GM18868 (cell line): ENCODE data around the gene SHFL.
A peak's percentile ranks its signal among the peaks of the same experiment; 100 is the strongest.

Source experiments
- ATAC-seq: cut with Tn5 transposase; IDR thresholded peaks from one replicate; pipeline ENCODE4 v1.9.1; 2021; ENCODE audit warnings: mild to moderate bottlenecking, moderate library complexity; ENCODE audit not compliant: unreplicated experiment

The SHFL gene

DNA sequence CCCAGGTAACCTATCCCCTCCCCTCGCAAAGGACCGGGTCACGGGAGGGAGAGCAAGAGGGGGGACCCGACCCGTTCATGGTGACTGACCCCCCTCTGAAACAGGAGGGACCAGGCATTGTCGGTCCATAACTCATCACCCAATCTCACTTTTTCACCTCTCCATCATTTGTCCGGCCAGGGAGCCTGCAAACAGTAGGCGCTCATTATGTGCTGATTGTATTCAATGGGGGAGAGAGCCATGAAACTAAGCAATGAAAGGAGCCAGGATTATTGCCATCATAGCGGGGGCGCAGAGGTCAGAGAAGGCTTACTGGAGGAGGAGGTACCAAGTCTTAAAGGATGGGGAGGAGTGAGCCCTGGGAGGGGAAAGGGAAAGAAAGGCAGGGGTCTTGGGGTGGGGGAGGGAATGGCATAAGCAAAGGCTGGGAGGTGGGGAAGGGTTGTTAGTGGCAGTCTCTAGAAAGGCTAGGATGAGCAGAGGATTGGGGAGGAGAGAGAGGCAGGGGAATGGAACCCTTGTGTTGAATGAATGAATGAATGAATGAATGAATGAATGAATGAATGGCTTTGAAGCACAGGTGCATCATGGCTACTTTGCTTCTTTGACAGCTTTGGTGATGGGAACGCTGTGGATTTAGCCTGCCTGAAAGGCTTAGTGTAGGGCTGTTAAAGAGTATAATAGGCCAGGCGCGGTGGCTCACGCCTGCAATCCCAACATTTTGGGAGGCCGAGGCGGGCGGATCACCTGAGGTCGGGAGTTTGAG lies 1.4 kb downstream of the SHFL start:
- ATAC-seq: no peak

DNA sequence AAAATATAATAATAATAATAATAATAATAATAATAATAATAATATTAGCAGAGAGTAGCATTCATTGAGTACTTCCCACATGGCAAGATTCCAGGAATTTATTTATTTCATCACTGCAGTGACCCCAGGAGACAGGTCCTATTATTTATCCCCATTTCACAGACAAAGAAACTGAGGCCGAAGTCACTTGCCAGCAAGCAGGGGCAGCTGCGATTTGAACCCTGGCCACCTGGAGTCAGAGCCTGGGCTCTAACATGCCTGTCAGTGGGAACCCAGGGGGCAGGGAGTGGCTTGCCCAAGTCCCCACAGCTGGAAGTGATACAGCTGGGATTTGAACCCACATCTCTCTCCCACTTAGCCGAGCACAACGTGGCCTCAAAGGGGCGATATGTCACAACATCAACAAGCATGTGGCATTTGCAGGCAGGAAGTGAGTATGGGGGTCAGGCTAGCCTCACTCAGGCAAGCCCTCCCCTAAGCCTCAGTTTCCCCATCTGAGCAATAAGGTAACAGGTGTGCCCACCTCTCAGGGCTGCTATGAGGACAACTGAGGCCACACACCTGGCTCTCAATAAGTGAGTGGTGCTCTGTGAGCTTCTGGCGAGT lies 2.9 kb downstream of the SHFL start:
- ATAC-seq: no peak

DNA sequence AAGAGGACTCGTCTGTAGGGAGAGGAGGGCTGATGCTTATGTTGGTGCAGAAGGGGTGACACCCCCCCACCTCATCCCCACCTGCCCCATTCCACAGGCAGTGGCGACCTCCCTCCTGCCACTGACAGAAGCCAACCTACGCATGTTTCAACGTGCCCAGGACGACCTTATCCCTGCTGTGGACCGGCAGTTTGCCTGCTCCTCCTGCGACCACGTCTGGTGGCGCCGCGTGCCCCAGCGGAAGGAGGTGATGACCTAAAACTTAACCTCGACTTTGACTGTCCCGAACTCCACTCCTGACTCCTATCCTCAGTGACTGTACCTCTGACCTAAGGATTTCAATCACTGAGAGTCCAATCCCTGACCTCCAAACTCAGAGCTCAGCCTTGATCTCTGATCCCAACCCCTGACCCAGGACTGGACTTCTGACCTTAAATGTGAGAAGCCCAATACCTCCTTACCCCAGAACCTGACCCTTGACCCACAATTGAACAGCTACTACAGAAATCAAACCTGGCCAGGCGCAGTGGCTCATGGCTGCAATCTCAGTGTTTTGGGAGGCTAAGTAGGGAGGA lies 3.8 kb downstream of the SHFL start:
- no peak for ATAC-seq

DNA sequence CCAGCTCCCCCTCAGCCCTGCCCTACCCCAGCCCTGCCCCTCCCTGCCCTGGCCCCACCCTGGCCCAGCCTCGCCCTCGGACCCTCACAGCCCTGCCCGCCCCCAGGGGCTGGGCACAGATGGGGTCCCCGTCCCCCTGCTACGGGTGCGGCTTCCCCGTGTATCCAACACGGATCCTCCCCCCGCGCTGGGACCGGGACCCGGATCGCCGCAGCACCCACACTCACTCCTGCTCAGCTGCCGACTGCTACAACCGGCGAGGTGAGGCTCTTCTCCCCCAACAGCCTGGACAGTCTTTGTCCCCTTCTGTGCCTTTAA lies 5.2 kb downstream of the SHFL start:
- ATAC-seq: no peak

DNA sequence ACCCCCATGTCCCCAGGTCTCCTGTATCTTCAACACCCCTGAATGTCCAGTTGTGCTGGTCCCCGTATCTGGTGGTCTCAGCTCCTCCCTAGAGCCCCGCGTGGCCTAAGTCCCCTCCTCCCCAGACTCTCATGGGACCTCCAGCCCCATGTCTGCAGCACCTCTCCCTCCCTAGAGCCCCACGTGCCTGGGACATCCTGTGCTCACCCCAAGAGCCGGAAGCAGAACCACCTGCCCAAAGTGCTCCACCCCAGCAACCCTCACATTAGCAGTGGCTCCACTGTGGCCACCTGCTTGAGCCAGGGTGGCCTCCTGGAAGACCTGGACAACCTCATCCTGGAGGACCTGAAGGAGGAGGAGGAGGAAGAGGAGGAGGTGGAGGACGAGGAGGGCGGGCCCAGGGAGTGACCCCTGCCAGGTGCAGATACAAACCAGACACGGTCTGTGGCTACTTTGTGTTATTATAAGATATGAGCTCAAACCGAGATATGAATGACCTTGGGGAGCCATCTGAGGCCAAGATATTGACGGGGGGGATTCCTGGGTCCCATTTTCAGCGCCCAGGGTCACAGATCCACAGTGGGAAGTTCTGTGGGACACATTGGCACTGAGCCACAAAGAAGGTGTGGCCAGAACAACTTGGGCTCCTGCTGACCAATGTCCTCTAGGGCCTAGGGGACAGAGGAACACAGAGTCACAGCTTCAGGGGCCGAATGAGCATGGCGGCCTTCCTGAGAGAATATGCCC lies 6.0 kb downstream of the SHFL start:
- no peak for ATAC-seq

DNA sequence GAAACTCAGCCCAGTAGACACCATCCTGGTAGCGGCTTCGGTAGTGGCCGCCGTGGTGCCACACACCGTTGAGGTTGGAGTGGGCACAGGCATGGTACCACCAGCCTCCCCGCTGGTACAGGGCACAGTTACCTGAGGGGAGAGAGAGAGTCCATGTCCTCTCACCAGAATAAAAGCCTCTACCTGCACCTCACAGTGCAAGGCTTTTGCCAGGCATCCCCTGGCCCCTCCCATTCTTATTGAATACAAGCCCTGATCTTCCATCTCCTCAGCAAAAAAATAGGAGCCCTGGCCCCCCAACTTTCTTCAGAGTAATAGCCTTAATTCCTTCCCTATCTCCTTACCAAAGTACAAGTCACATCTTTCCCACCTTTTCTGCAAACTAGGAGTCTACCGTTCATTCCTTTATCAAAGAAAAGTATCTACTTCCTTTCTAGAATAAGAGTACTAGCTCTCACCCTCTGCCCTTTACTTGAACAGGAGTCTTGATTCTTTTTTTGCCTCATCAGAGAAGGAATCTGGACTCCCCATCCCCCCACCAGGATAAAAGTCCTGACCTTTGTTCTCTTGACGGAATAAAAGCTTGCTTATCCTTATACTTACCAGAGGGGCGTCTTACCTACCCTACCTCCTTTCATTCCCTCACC lies 6.7 kb downstream of the SHFL start:
- no peak for ATAC-seq

DNA sequence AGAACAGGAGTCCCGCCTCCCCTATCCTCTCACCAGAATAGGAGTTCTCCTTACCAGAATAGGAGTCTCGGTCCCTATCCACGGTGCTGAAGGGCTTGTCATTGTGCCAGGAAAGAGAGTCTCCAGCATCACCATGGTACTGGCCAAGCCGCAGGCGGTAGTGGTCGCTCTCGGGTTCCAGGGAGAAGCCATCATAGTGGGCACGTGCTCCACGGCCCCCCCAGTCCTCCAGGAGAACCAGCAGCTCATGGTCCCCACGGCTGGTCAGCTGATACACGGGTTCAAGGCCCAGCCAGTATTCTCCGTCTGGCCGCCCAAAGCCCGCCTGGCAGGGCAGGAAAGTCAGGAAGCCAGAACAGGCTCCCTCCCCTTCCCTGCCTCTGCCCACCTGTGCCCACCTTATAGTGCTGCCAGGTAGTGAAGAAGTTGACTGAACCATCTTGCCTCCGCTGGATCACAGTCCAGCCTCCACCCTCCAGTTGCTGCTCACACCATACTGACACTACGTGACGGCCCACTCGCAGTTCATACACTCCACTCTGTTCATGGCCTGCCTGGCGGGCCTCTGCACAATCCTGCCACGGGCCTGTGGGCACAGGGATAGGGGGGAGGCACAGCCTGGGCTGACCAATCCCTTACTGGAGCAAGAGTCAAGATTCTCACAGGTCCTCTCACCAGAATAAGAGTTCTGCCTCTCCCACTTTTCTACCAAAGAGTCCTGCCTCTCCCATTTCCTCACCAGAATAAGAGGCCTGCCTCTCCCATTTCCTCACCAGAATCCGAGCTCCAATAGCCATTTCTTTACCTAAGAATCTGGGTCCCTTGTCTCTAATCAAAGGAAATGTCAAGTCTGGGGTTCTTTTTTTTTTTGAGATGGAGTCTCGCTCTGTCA lies 7.4 kb downstream of the SHFL start:
- ATAC-seq: no peak

DNA sequence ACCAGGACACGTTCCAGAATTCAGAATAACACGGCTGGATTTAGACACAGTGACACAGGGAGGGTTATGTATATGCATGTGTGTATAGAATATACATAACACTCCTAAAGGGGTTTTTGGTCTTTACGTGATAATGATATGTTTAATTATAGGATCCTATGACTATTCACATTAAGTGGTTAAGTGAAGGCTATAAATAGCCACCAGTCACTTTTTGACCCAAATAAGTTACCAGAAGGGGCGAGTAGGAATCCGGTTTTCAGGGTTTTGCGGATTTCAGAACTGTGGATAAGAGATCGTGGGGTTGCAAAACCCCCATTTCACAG lies 9.5 kb downstream of the SHFL start:
- no peak for ATAC-seq

DNA sequence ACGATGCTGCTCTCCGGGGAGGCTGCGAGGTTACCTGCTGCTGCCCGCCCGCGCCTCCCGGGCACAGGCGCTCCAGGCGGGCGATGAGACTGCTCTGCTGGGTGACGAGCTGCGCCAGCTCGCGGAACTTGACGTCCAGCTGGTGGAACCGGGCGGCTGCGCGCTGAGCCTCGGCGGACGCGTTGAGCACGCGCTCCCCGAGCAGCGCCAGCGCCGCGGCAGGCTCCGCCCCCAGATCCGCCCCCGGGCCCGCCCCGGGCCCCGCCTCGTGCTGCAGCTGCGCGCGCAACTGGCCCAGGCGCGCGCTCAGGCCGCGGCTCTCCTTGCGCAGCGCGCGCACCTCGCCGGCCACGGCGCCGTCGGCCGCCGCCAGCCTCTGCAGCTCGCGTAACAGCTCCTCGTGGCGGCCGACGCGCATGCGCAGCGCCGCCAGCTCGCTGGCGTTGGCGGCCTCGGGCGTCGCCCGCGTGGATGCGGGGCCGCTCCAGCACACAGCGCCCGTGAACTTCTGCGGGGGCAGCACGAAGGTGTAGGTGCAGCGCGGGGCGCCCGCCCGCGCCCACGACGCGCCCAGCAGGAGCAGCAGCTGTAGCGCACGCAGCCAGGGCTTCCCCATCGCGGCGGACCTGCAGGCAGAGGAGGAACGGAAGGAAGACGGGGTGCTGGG lies 10.0 kb downstream of the SHFL start:
- peak; percentile 82 for ATAC-seq

DNA sequence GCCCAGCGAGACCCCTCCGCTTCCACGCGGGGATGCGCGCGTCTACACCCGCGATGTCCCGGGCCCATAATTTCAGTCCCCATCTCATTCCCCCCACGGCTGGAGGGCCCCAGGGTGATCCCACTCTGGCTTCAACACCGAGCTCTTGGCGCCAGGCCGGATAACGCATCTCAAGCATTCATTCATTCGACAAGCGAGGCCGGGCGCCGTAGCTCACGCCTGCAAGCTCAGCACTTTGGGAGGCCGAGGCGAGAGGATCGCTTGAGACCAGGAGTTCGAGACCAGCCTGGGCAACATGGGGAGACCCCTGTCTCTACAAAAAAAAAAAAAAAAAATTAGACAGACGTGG lies 10.5 kb downstream of the SHFL start:
- ATAC-seq: no peak

DNA sequence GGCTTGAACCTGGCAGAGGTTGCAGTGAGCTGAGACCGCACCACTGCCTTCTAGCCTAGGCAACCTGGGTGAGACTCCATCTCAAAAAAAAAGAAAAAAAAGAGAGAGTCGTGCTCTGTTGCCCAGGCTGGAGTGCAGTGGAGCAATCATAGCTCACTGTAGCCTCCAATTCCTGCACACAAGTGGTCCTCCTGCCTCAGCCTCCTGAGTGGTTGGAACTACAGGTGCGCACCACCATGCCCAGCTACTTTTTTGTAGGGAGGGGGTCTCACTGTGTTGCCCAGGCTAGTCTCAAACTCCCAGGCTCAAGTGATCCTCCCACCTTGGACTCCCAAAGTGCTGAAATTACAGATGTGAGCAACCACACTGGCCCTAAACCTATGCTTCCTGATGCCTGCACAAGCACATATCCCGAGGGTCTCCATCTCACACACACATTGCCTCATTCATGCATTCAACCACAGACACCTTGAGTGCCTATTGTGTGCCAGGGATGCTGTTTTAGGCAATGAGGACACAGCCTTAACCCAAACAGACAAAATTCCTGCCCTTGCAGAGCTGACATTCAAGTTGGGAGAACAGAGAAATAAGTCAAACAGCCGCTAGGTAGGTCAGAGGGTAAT lies 14.2 kb downstream of the SHFL start:
- ATAC-seq: no peak

DNA sequence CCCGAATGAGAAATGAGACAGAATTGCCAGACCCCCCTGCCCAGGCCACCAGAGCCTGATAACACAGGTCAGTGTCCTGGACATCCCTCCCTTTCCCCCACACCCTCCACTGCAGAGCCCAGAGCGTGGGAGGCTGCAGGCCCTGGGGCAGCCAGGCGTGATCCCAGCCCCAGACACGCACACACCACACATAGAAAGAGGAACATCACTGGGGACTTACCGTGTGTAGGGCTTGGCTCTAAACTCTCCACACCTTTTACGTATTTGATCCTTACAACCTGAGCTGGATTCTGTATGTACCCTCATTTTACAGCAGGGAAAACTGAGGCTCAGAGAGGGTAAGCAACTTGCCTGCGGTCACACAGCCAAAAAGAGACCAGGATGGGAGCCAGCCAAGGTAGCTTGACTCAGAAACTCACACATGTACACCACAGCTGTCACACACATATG lies 16.7 kb downstream of the SHFL start:
- ATAC-seq: peak; percentile 32

DNA sequence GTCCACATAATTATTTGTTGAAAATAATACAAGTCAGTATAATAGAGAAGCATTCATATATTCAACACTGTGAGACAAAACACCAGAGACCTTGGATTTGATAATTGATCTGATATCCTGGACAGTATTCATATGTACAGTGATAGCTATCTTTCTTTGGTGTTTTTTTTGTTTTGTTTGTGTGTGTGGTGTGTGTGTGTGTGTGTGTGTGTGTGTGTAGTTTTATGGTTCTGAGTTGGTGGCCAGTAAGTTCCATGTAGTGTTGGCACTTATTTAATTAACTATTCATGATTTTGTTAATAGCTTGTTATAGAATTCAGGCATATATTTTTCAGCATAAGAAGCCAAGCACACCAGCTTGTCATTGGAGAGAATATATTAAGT lies 18.0 kb downstream of the SHFL start:
- no peak for ATAC-seq

DNA sequence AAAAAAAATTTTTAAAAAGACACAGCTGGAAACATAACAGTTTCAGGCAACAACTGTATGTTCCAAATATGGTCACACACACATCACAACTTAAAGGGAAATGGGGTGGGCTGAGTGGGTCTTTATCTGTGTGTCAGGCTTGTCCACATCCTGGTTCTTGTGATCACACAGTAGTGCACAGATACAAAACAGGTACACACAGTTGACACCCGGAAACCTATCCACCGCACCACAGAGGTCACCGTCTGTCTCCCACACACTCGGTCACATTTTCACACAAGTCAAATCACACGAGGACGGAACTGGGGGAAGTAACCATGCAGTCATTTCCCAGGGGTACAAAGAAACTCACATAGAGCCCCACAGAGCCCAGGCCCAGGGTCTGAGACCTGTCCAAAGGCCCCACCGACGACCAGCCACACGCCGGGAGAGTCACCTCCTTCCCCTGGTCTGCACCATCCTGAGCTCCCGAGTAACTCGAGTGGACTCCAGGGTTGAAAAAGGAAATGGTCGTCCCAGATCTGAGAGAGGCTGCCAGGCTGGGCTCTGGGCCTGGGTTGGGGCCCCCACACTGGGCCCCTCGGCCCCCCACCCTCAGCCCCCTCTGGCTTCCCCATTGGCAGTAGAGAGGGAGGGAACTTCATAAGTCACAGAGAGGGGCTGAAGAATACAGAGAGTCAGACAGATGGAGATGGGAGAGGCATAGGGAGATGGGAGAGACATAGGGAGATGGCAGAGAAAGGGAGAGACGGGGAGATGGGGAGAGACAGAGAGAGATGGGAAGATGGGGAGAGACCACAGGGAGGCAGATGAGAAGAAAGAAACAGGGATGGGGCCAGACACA lies 18.8 kb downstream of the SHFL start:
- peak; percentile 32 for ATAC-seq

DNA sequence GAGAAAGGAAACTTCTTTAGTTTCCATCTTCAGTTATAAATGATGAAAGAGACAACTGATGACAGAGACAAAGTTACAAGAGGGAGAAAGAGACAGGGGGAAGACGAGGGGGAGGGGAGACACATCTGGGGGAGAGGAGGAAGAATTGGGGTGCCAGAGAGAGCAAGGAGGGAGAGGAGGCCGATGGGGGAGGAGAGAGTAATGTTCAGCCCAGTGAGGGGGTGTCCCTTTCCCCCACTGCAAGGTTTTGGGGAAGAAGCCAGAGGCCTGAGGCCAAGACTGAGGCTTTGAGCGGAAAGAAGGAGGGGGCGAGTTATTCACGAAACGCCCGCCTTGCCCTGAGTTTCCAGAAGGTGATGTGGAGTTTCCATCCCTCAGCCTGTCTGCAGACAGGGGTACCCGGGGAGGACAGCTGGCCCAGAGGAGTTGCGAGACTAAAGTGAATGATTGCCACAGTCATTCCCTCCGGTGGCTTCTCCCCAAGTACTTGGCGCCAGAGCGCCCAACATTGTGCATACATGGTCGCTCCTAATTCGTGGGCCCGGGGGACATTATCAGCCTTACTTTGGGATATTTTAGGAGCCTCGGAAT lies 19.5 kb downstream of the SHFL start:
- no peak for ATAC-seq

DNA sequence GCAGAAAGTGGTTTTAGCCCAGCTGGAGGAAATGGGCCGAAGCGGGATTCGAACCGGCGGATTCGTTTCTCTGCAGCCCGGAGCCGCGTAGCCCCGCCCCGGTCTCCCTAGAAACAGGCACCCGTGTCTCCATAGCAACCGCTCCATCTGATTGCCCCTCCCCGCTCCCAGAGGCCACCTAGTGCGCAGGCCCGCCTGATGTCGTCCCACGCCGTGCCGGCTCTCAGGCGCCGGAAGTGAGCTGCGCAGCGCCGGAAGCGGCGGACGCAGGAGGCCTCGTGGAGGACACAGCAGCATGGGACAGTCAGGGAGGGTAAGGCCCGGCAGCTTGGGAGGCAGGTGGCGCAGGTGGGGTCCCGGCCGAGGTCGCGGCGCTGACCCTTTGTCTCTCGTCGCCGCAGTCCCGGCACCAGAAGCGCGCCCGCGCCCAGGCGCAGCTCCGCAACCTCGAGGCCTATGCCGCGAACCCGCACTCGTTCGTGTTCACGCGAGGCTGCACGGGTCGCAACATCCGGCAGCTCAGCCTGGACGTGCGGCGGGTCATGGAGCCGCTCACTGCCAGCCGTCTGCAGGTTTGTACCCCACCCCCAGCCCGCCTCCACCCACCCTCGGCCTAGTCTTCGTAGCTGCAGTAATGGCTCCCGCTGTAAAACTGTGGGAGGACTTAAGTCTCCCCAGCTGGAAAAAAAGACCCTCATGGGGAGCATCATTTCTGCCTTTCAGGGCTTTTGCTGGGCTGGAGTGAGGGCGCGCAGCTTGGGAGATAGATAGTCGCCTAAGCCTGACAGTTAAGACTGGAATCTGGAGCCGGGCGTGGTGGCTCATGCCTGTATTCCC lies 20.2 kb downstream of the SHFL start, which contains the start of gene PPAN:
PPAN (plus strand) TSS at position 263 of the 837 bp plus-strand sequence; CDS start at position 296, 33 bp downstream.
- ATAC-seq: peak; percentile 54

DNA sequence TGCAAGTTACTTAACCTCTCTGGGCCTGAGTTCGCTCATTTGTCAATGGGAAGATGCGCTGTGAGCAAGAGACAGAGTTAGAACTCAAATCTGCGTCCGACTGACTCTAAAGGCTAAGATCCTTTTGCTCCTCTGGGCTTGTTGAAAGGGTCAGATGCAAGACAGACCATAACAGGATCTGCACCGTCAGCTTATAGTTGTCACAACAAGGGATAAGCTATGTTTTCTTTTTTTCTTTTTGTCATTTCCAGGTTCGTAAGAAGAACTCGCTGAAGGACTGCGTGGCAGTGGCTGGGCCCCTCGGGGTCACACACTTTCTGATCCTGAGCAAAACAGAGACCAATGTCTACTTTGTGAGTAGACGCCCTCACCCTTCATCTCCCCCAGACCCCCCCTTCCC lies 21.1 kb downstream of the SHFL start:
- no peak for ATAC-seq
